HG03095 (cell line): ENCODE measurements around the gene PRKAB2.
"Not testable (repeated sequence)": the region's sequence is repeated elsewhere in the genome, so short reads cannot be mapped to it uniquely, and the experiment has no call there.

Experiments
- ATAC-seq: cut with Tn5 transposase; IDR thresholded peaks from one replicate; pipeline ENCODE4 v1.9.1; 2021; ENCODE audit warnings: moderate library complexity; ENCODE audit not compliant: unreplicated experiment

Gene PRKAB2

DNA sequence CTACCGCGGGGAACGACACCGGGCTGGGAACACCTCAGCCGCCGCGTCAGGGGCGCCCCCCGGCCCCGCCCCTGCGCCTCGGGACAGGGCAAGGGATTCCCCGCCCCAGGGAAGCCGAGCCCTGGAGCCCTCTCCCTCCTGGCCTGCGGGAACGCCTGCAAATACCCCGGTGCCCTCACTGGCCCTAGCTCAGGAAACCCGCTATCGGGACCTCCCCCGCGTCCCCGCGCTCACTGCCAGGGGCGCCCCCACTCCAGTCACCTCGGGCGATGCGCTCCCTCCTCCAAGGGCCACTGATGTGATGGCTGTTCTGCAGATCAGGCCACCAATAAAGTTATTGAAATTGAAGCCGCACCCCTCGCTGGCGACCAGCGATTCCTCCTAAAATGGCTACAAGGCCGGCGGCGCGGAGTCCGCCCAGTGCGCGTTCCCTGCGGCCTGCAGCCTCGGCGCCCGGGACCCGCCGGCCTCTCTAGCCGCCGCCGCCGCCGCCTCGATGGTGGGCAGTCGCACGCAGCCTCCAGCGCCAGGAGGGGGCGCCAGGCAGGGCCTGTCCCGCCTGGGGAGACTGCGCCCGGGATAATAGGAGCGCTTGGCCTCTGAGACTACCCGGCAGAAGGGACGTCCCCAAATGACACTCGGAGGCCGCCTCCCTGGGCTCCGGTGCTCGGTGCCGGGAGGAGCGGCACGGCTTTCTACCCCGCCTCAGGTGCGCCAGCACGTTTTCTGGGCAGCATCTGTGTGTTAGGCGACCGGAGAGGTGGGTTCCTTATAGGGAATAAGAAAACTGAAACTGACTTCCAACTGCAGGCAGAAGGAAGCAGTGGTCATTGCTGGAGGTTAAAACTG lies at the start of gene PRKAB2:
Gene PRKAB2, minus strand, starts transcription at position 303 of the 849 bp plus-strand sequence. CDS start 326 bp downstream, outside the sequence.
- peak; percentile 83 for ATAC-seq

GRCh38 chr1:147218606-147219005 lies 46.3 kb upstream of the PRKAB2 start:
- no peak for ATAC-seq

- no peak for ATAC-seq
Measured at GRCh38 chr1:147217141-147217540, 44.9 kb upstream of the PRKAB2 start.

- no peak for ATAC-seq
Measured at GRCh38 chr1:147216124-147216523, 43.9 kb upstream of the PRKAB2 start.

- ATAC-seq = no peak
Measured at GRCh38 chr1:147215540-147215916, 43.3 kb upstream of the PRKAB2 start.

- no peak for ATAC-seq
Measured at GRCh38 chr1:147214842-147215539, 42.7 kb upstream of the PRKAB2 start.

DNA sequence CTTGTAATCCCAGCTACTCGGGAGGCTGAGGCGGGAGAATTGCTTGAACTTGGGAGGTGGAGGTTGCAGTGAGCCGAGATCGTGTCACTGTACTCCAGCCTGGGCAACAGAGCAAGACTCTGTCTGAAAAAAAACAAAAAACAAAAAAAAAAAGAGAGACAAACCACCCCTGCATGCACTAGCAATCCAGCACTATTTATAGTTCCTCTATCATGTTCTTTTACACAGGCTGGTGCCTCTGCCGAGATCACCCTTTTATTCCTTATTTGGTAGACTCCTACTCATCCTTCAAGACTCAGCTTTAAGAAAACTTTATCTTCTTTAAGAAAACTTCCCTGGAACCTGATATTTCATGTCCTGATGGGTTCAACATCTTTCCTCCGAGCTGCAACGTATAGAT lies 42.1 kb upstream of the PRKAB2 start:
- no peak for ATAC-seq

GRCh38 chr1:147213271-147213670 lies 41.0 kb upstream of the PRKAB2 start:
- ATAC-seq = no peak

DNA sequence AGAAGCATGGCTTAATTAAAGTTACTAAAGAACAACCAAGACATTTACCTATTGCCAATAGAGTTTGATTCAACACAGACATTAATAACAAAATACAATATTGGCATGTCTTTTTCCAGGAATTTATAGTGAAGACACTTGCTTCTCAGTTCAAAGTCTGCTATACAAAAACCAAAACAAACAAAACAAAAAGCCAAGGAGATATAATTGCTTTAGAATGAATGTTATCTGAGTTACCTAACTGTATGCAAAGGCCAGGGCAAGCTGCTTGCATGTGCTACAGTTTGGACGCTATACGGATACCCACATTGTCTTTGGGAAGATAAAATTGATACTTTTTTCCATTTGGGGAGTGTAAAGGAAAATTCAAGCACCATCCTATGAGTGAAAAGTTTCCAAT lies 39.3 kb upstream of the PRKAB2 start:
- no peak for ATAC-seq

- no peak for ATAC-seq
Measured at GRCh38 chr1:147210987-147211386, 38.7 kb upstream of the PRKAB2 start.

DNA sequence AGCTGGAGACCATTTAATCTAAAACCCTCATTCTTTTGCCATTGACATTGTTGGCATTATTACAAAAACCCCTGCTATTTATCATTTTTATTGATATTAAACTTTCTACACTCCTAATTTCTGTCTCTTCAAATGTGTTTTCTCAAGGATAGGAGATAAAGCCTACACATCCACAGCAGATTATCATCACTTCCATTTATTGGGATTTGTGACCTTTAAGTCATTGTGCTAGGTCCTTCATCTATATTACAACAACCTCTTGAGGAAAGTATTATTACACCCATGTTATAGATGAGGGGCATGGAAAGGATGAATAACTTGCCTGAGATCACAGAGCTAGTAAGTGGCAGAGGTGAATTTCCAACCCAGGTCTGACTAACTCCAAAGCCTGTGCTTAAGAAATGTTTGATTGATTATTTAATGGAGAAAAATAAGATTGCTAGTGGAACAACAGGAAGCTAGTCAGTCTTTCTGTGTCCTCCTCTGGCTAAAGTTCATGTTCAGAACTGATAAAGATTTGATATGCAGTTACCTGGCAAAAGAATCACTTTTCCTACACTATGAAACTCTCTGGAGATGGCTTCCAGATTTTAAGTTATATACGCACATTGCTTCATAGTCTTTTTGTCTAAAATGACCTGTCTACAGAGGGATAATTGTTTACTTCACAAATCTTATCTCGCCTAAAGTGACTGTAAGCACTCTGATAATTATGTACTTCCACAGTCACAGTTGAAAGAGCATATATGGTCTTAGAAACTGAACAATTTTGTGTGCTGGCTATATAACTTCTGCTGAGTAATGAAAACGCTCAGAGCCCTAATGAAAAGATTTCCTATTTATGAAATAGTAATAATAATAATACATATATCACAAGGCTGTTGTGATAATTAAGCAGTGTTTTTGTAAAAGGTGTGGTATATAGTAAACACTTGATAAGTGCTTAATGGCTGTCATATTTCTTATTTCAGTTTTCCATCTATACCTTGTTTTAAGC lies 37.9 kb upstream of the PRKAB2 start:
- ATAC-seq = no peak

- no peak for ATAC-seq
Measured at GRCh38 chr1:147208619-147209018, 36.3 kb upstream of the PRKAB2 start.

DNA sequence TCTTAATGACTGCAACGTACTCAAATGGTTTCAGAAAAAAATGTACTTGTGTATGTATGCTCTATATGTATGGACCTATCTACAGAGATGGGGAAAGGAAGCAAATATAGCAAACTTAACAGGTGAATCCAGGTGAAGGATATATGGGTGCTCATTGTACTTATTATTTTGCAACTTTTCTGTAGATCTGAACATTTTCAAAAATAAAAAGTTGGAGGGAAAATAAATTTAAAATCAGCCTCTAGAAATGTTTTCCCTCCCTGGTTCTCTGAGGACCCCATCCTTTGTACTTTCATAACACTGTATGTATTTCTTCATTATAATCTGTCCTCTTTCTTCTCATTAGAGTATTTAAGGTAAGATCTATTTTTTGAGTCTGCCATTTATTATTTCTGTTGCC lies 34.9 kb upstream of the PRKAB2 start:
- no peak for ATAC-seq

DNA sequence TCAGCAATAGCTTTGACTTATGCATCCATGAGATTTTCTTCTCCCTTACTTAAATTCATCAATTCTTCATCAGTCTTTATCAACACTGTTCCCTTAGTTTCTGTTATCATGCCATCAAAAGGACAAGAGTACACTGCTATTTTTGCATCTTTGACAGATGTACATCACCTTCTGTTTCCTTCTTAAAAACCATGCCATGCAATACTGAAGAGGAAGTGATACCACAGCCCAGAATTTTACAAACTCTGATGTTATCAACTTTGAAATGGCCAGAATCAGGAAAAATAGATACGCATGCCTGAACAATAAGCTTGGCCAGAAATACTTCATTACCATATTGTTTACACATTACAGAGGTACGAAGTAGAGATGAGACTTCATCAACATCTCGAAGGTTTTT lies 31.8 kb upstream of the PRKAB2 start:
- ATAC-seq = no peak

DNA sequence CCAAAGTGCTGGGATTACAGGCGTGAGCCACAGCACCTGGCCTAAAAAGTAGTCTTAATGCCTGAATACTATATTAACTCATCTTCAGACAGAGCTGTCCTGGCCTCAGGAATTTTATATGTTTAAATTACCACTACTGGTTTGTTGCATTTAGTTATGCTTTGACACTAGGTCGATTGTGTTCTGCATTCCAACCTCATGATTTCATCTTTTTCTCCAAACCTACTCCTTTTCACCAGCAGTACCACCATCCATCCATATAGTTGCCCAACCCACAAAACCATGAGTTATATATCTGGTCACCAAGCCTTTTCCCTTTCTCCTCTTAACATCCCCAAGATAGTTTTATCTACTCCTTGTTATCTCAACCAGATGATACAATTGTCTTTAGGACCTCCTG lies 30.3 kb upstream of the PRKAB2 start:
- no peak for ATAC-seq

GRCh38 chr1:147201786-147202185 lies 29.5 kb upstream of the PRKAB2 start:
- ATAC-seq = no peak

GRCh38 chr1:147201276-147201675 lies 29.0 kb upstream of the PRKAB2 start:
- ATAC-seq = no peak

GRCh38 chr1:147197324-147197723 lies 25.1 kb upstream of the PRKAB2 start:
- not testable (repeated sequence) for ATAC-seq

- no peak for ATAC-seq
Measured at GRCh38 chr1:147189514-147189913, 17.2 kb upstream of the PRKAB2 start.

GRCh38 chr1:147185432-147185831 lies 13.2 kb upstream of the PRKAB2 start:
- ATAC-seq = no peak
